ENCODE measurements around the gene SPHK1.

- TF ChIP-seq POLR2A (IDR thresholded peaks at IDR 0.05) (no peak), CTCF (IDR thresholded peaks at IDR 0.05) (no peak)
These were observed 38.0 kb downstream of the SPHK1 start for GRCh38 chr17:76422406-76422805.

All from esophagus squamous epithelium (tissue), 4 donors.